GM19023 (cell line): Measurements from ENCODE around the gene CD248.
A peak's percentile ranks its signal among the peaks of the same experiment; 100 is the strongest.
"Not testable (repeated sequence)": the region's sequence is repeated elsewhere in the genome, so short reads cannot be mapped to it uniquely, and the experiment has no call there.

Source experiments
- ATAC-seq: cut with Tn5 transposase; IDR thresholded peaks from one replicate; pipeline ENCODE4 v1.9.1; 2021; ENCODE audit warnings: mild to moderate bottlenecking, moderate library complexity; ENCODE audit not compliant: unreplicated experiment

CD248 gene

GRCh38 chr11:66313321-66314185 is 3.3 kb downstream of the CD248 start:
- no peak for ATAC-seq

- ATAC-seq: peak; percentile 50
Measured at GRCh38 chr11:66312549-66313320, 4.1 kb downstream of the CD248 start.

- peak; percentile 68 for ATAC-seq
Measured at GRCh38 chr11:66311965-66312548, 4.8 kb downstream of the CD248 start.

GRCh38 chr11:66311470-66311964 is 5.3 kb downstream of the CD248 start:
- no peak for ATAC-seq

GRCh38 chr11:66310803-66311440 is 5.9 kb downstream of the CD248 start:
- not testable (repeated sequence) for ATAC-seq

- no peak for ATAC-seq
Measured at GRCh38 chr11:66310324-66310723, 6.5 kb downstream of the CD248 start.

GRCh38 chr11:66309475-66309874 is 7.4 kb downstream of the CD248 start:
- no peak for ATAC-seq

- no peak for ATAC-seq
Measured at GRCh38 chr11:66302656-66303055, 14.2 kb downstream of the CD248 start.

- no peak for ATAC-seq
Measured at GRCh38 chr11:66299186-66299585, 17.7 kb downstream of the CD248 start.

GRCh38 chr11:66297610-66298009 is 19.2 kb downstream of the CD248 start:
- ATAC-seq: no peak

GRCh38 chr11:66294626-66295620 is 21.9 kb downstream of the CD248 start:
- ATAC-seq: no peak

- no peak for ATAC-seq
Measured at GRCh38 chr11:66293777-66294625, 22.8 kb downstream of the CD248 start.

- ATAC-seq: no peak
Measured at GRCh38 chr11:66293352-66293751, 23.5 kb downstream of the CD248 start.

GRCh38 chr11:66292543-66293332 is 24.1 kb downstream of the CD248 start:
- ATAC-seq: no peak

GRCh38 chr11:66291706-66292542 is 24.9 kb downstream of the CD248 start, which contains the start of gene TMEM151A:
TSS of gene TMEM151A (plus strand) at chr11:66291894. CDS start at chr11:66292014, 120 bp downstream.
- ATAC-seq: no peak

GRCh38 chr11:66291303-66291705 is 25.5 kb downstream of the CD248 start:
- ATAC-seq: no peak

- no peak for ATAC-seq
Measured at GRCh38 chr11:66290330-66290621, 26.6 kb downstream of the CD248 start.
